HepG2 (cell line): ENCODE results near the gene ZBTB44. TPM values are rescaled to one million over a fixed set of nuclear protein-coding genes. Genes with fewer than 3 reads are reported as not detected.

Experiments
- BCL6 ChIP-seq: IDR thresholded peaks from 2 replicates; pipeline ENCODE4 v1.6.1; 2016; ENCODE audit warnings: missing genetic modification reagents, missing compliant biosample characterization
- EP300 ChIP-seq, 3 experiments: sonication (generic) in 1 of 3; formaldehyde crosslinking in 1 of 3; IDR thresholded peaks; 2 replicates each; pipeline versions ENCODE4 v1.5.1 to v1.6.1; 2011 to 2020; ENCODE audit warnings: low read depth in 2 of 3, low read length in 2 of 3, borderline replicate concordance in 1 of 3, improper control_type of control experiment in 1 of 3, mild to moderate bottlenecking in 1 of 3, missing genetic modification reagents in 1 of 3, moderate library complexity in 1 of 3
- KAT2B ChIP-seq: fragments of 150-350 bp; IDR thresholded peaks from 2 replicates; pipeline ENCODE4 v1.6.1; 2014; ENCODE audit warnings: low read depth, low read length, borderline replicate concordance
- NCOA1 ChIP-seq: sonication (generic); formaldehyde crosslinking; IDR thresholded peaks from 2 replicates; pipeline ENCODE4 v1.9.0; 2021; ENCODE audit warnings: missing genetic modification reagents
- NCOA2 ChIP-seq: sonication (generic); formaldehyde crosslinking; IDR thresholded peaks from 2 replicates; pipeline ENCODE4 v1.8.0; 2022; ENCODE audit warnings: inconsistent platforms
- NFKB2 ChIP-seq: sonication (generic); formaldehyde crosslinking; IDR thresholded peaks from 2 replicates; pipeline ENCODE4 v1.4.0; 2020; ENCODE audit warnings: missing genetic modification reagents, borderline replicate concordance
- NFKBIZ ChIP-seq: IDR thresholded peaks from 2 replicates; pipeline ENCODE4 v1.6.1; 2018; ENCODE audit warnings: missing genetic modification reagents, missing compliant biosample characterization
- NKX3-1 ChIP-seq: sonication (generic); formaldehyde crosslinking; IDR thresholded peaks from 2 replicates; pipeline ENCODE4 v1.5.0; 2020; ENCODE audit warnings: missing genetic modification reagents
- SP1 ChIP-seq, 2 experiments: fragments of 450-650 bp in 1 of 2; sonication (generic) in 1 of 2; formaldehyde crosslinking in 1 of 2; IDR thresholded peaks; 2 replicates each; pipeline versions ENCODE4 v1.4.0 to v1.6.1; 2016 to 2020; ENCODE audit warnings: missing genetic modification reagents in 1 of 2
- ZBTB38 ChIP-seq: sonication (generic); formaldehyde crosslinking; IDR thresholded peaks from 2 replicates; pipeline ENCODE4 v1.5.1; 2020; ENCODE audit warnings: mild to moderate bottlenecking, missing genetic modification reagents
- ZC3H4 ChIP-seq: sonication (generic); formaldehyde crosslinking; IDR thresholded peaks from 2 replicates; pipeline ENCODE4 v1.4.0; 2020; ENCODE audit warnings: missing genetic modification reagents, borderline replicate concordance
- ZNF350 ChIP-seq: sonication (generic); formaldehyde crosslinking; IDR thresholded peaks from 2 replicates; pipeline ENCODE4 v1.4.0; 2020; ENCODE audit warnings: mild to moderate bottlenecking, low read depth, missing genetic modification reagents, borderline replicate concordance
- ZNF549 ChIP-seq: sonication (generic); formaldehyde crosslinking; IDR thresholded peaks from 2 replicates; pipeline ENCODE4 v1.5.0; 2020; ENCODE audit warnings: missing genetic modification reagents
- ZNF567 ChIP-seq: sonication (generic); formaldehyde crosslinking; IDR thresholded peaks from 2 replicates; pipeline ENCODE4 v1.8.1; 2023; ENCODE audit warnings: mild to moderate bottlenecking, missing genetic modification reagents, borderline replicate concordance
- polyA plus RNA-seq, 8 experiments: library from polyadenylated mRNA; depleted of rRNA in 3 of 8; stranded (reverse) in 7 of 8; unstranded in 1 of 8; fragments of >200 nt; fragmentation: Illumina TruSeq in 4 of 8; extraction: Trizol in 4 of 8; gene quantifications; 2 replicates each; pipeline versions ENCODE4 v1.2.1 to v1.2.3, GENCODE V29; 2011 to 2016; ENCODE audit warnings: low read depth in 4 of 8, missing spikeins in 1 of 8, mixed read lengths in 1 of 8; ENCODE audit not compliant: insufficient read depth in 1 of 8
- total RNA-seq, 5 experiments: library from RNA; depleted of rRNA; stranded (reverse); fragments of >200 nt; fragmentation: Illumina TruSeq; extraction: Trizol; gene quantifications; 2 replicates each; pipeline ENCODE4 v1.2.3, GENCODE V29; 2016; ENCODE audit warnings: low read depth in 1 of 5
- TF ChIP-seq, protein P1 (sequence below): sonication (generic); formaldehyde crosslinking; IDR thresholded peaks from 2 replicates; pipeline ENCODE4 v1.4.0; 2020; ENCODE audit warnings: missing genetic modification reagents
- TF ChIP-seq, protein P2 (sequence below): sonication (generic); formaldehyde crosslinking; IDR thresholded peaks from 2 replicates; pipeline ENCODE4 v1.4.0; 2020; ENCODE audit warnings: missing genetic modification reagents
- TF ChIP-seq, protein P3 (sequence below): sonication (generic); formaldehyde crosslinking; IDR thresholded peaks from 2 replicates; pipeline ENCODE4 v1.9.0; 2022; ENCODE audit warnings: low read depth, missing genetic modification reagents

Gene ZBTB44
- total and polyA plus RNA-seq, 2 of the 13 experiments (the other 11 are each of a cell fraction or from before 2014, with no cell fraction given) = 22.8 to 23.6 TPM

DNA sequence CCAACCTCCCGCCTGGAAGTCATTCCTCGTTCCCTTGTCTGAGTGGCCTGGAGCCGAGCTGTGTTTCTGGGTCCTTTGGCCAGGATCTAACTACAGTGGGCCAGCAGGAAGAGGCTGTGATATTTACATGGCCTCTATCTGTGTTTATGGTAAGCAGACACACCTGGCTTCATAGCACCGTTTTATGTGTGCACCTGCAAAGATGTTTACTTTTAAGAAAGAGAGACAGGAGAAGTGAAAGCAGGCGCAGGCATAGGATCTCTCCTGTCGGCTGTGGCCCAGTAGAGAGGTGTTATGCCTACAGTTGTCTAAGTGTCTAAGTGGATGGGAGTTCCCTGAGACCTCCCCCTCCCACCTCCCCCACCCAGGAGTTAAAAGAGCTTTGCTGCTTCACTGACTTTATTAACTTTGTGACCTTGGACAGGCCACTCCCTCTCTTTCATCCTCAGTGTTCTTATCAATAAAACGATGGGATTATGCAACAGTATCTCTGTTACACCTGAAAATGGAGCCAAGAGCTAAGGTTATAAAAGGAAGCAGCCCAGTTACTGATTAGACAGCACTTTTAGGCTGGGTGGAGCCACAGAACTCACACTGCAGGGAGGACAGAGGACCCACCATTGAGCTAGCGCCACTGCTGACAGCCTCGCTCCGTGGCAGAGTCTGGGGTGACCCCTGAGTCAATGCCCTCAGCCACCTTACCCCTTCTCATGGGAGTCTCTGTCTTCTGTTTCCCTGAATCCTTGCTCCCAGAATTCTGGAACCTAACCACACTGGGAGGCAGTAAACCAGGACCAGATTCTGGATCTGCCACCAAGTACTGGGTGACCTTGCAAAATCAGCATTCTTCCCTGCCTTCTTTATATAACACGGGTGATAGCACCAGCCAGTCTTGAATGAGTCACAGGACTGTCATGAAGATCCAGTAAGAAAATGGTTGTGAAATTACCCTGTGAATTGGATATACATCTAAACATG is 133.1 kb downstream of the ZBTB44 start (continued):
- TF ChIP-seq, protein P1, sequence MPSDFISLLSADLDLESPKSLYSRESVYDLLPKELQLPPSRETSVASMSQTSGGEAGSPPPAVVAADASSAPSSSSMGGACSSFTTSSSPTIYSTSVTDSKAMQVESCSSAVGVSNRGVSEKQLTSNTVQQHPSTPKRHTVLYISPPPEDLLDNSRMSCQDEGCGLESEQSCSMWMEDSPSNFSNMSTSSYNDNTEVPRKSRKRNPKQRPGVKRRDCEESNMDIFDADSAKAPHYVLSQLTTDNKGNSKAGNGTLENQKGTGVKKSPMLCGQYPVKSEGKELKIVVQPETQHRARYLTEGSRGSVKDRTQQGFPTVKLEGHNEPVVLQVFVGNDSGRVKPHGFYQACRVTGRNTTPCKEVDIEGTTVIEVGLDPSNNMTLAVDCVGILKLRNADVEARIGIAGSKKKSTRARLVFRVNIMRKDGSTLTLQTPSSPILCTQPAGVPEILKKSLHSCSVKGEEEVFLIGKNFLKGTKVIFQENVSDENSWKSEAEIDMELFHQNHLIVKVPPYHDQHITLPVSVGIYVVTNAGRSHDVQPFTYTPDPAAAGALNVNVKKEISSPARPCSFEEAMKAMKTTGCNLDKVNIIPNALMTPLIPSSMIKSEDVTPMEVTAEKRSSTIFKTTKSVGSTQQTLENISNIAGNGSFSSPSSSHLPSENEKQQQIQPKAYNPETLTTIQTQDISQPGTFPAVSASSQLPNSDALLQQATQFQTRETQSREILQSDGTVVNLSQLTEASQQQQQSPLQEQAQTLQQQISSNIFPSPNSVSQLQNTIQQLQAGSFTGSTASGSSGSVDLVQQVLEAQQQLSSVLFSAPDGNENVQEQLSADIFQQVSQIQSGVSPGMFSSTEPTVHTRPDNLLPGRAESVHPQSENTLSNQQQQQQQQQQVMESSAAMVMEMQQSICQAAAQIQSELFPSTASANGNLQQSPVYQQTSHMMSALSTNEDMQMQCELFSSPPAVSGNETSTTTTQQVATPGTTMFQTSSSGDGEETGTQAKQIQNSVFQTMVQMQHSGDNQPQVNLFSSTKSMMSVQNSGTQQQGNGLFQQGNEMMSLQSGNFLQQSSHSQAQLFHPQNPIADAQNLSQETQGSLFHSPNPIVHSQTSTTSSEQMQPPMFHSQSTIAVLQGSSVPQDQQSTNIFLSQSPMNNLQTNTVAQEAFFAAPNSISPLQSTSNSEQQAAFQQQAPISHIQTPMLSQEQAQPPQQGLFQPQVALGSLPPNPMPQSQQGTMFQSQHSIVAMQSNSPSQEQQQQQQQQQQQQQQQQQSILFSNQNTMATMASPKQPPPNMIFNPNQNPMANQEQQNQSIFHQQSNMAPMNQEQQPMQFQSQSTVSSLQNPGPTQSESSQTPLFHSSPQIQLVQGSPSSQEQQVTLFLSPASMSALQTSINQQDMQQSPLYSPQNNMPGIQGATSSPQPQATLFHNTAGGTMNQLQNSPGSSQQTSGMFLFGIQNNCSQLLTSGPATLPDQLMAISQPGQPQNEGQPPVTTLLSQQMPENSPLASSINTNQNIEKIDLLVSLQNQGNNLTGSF (CRISPR knock-in tag) = 0 out of 2 replicates have a peak, but pooled peaks have one; percentile 38
- TF ChIP-seq ZC3H4 (CRISPR knock-in tag) = no peak
- TF ChIP-seq, protein P2, sequence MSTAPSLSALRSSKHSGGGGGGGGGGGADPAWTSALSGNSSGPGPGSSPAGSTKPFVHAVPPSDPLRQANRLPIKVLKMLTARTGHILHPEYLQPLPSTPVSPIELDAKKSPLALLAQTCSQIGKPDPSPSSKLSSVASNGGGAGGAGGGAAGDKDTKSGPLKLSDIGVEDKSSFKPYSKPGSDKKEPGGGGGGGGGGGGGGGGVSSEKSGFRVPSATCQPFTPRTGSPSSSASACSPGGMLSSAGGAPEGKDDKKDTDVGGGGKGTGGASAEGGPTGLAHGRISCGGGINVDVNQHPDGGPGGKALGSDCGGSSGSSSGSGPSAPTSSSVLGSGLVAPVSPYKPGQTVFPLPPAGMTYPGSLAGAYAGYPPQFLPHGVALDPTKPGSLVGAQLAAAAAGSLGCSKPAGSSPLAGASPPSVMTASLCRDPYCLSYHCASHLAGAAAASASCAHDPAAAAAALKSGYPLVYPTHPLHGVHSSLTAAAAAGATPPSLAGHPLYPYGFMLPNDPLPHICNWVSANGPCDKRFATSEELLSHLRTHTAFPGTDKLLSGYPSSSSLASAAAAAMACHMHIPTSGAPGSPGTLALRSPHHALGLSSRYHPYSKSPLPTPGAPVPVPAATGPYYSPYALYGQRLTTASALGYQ (CRISPR knock-in tag) = peak; percentile 85
- TF ChIP-seq NFKBIZ = no peak; the same call in 1 of the 2 replicates
- peak; percentile 81 for TF ChIP-seq BCL6 (CRISPR knock-in tag)
- peak; percentile 42; the same call in 1 of the 2 replicates for TF ChIP-seq ZBTB38 (CRISPR knock-in tag)
- TF ChIP-seq NCOA1 (CRISPR knock-in tag) = peak; percentile 50; the same call in 1 of the 2 replicates
- TF ChIP-seq SP1 (IDR thresholded peaks at IDR 0.05) = no peak
- TF ChIP-seq SP1 (CRISPR knock-in tag; IDR thresholded peaks at IDR 0.05) = peak; percentile 69
- TF ChIP-seq, protein P3, sequence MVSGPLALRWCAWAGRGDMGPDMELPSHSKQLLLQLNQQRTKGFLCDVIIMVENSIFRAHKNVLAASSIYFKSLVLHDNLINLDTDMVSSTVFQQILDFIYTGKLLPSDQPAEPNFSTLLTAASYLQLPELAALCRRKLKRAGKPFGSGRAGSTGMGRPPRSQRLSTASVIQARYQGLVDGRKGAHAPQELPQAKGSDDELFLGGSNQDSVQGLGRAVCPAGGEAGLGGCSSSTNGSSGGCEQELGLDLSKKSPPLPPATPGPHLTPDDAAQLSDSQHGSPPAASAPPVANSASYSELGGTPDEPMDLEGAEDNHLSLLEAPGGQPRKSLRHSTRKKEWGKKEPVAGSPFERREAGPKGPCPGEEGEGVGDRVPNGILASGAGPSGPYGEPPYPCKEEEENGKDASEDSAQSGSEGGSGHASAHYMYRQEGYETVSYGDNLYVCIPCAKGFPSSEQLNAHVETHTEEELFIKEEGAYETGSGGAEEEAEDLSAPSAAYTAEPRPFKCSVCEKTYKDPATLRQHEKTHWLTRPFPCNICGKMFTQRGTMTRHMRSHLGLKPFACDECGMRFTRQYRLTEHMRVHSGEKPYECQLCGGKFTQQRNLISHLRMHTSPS (CRISPR knock-in tag) = no peak
- no peak for TF ChIP-seq KAT2B
- peak in 1 of 2 experiments; percentile 96; a peak in 2 of 4 replicates for TF ChIP-seq EP300 (IDR thresholded peaks at IDR 0.05; ENCODE audit: low read depth in 2 of 2, low read length in 2 of 2)
- TF ChIP-seq EP300 (CRISPR knock-in tag; IDR thresholded peaks at IDR 0.05; ENCODE audit: borderline replicate concordance) = peak; percentile 78
- 0 out of 2 replicates have a peak, but pooled peaks have one; percentile 54 for TF ChIP-seq ZNF549 (CRISPR knock-in tag)
- peak; percentile 54; the same call in 1 of the 2 replicates for TF ChIP-seq ZNF350 (CRISPR knock-in tag)
- no peak for TF ChIP-seq NKX3-1
- peak; percentile 94 for TF ChIP-seq NCOA2 (CRISPR knock-in tag)
- TF ChIP-seq ZNF567 (CRISPR knock-in tag) = no peak
- peak; percentile 43; the same call in 1 of the 2 replicates for TF ChIP-seq NFKB2
